Measurements from ENCODE around the gene RHOBTB1.

GRCh38 chr10:60911216-60911615 is 32.8 kb downstream of the RHOBTB1 start:
- TF ChIP-seq FOXK1 (CRISPR knock-in tag; IDR thresholded peaks at IDR 0.05; ENCODE audit: borderline replicate concordance) = no peak
- TF ChIP-seq EZH2 (IDR thresholded peaks at IDR 0.05; ENCODE audit: borderline replicate concordance, low read depth, low read length) = no peak
- TF ChIP-seq E2F6 (IDR thresholded peaks at IDR 0.05; ENCODE audit: borderline replicate concordance in 1 of 2, extremely low read depth in 1 of 2, insufficient read depth in 1 of 2, insufficient read length in 1 of 2, low read depth in 1 of 2, low read length in 1 of 2, poor library complexity in 1 of 2, severe bottlenecking in 1 of 2) = no peak
- no peak for TF ChIP-seq SAP30 (IDR thresholded peaks at IDR 0.05; ENCODE audit: borderline replicate concordance, insufficient read depth, low read depth, low read length, poor library complexity, severe bottlenecking)
- TF ChIP-seq SIN3B (IDR thresholded peaks at IDR 0.05; ENCODE audit: low read depth) = no peak
- TF ChIP-seq NRF1 (conservative IDR thresholded peaks at IDR 0.05 in 1 of 2, IDR thresholded peaks at IDR 0.05 in 1 of 2) = no peak
- no peak for TF ChIP-seq POLR2A (conservative IDR thresholded peaks at IDR 0.05)
- no peak for TF ChIP-seq IRF1 (CRISPR knock-in tag; IDR thresholded peaks at IDR 0.05; ENCODE audit: borderline replicate concordance)
- TF ChIP-seq PRMT5 (CRISPR knock-in tag; IDR thresholded peaks at IDR 0.05) = no peak
- TF ChIP-seq CTCF (IDR thresholded peaks at IDR 0.05 in 2 of 3, conservative IDR thresholded peaks at IDR 0.05 in 1 of 3; ENCODE audit: insufficient read depth in 2 of 3, low read depth in 1 of 3, low read length in 3 of 3) = no peak
- no peak for TF ChIP-seq RREB1 (CRISPR knock-in tag; IDR thresholded peaks at IDR 0.05)
- TF ChIP-seq NCOA2 (IDR thresholded peaks at IDR 0.05; ENCODE audit: partially characterized antibody in 2 of 2) = no peak

Measured in K562 (cell line).